ENCODE data around the gene TOPAZ1.

TOPAZ1 gene

DNA sequence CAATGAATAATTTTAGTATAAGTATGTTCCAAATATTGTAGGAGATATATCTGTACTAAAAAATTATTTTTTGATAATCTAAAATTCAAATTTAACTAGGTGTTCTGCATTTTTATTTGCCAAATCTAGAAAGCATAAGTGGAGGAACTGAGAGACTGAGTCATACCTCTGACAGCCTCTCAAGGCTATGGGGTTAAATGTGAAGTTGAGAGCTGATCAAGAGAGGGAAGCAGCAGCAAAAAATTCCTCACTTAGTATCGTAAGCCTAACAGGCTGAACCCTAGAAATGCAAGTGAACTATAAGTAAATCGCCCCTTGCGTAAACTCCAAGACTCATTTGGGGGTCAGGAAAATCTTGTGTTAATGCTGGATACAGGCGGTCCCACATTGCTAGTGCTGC is 12.8 kb upstream of the TOPAZ1 start:
- H3K27me3 ChIP-seq (ENCODE audit: control insufficient read depth, insufficient read depth, low read length), result no peaks in the 10 kb centered on the region
- H3K9ac ChIP-seq (ENCODE audit: low read length), result no peak overlapping the region
- no peak overlapping the region for H3K27ac ChIP-seq (ENCODE audit: low read depth, low read length)
- no peaks in the 10 kb centered on the region for H3K4me1 ChIP-seq (ENCODE audit: control insufficient read depth, insufficient read depth, low read length)
- H3K36me3 ChIP-seq (ENCODE audit: control insufficient read depth, insufficient read depth, low read length), result no peaks in the 10 kb centered on the region
- H3K4me3 ChIP-seq (ENCODE audit: low read length), result no peak overlapping the region

DNA sequence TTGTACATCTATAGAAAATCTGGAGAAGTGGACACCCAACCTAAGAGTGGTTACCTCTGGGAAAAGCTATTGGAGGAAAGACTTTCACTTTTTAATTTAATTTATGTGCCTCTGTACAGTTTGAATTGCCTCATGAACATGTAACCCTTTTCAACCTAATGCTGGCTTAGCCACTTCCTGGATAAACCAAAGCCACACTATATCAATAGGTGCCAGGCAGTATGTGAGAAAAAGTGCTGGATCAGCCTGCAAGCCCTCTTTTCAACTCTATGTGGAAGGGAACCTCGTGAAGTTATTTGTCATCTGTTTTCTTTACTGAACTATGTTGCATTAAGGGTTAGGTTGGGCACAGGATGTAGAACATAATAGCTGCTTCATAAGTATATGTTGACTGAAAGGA is 9.3 kb upstream of the TOPAZ1 start:
- H3K4me3 ChIP-seq (ENCODE audit: low read length), result no peak overlapping the region

DNA sequence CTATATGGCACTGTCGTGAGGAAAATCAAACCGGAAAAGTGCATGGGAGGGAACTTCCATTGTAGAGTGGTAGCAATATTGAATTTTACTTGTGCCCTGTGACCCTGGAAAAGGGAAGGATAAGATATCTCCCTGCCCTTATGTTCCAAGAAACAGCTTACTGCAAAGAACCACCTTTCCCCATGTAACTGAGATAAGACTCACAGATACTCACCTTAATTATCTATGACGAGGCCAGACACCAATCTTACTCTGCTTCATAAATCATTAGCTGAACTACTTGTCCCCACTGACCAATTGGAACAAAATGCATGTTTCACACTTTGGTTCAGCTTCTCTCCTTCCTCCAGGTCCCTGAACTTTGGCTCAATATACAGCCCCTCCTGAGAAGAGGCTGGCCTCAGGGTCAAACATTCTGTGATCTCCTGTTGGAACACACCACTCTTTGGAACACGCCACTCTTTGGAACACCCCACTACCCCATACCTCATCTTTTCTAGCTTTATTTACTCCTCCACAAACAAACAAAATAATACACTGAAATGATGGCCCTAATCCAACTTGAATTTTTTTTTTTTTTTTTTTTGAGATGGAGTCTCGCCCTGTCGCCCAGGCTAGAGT is 6.9 kb upstream of the TOPAZ1 start:
- no peak overlapping the region for H3K9ac ChIP-seq (ENCODE audit: low read length)
- no peak overlapping the region for H3K4me3 ChIP-seq (ENCODE audit: low read length)
- no peaks in the 10 kb centered on the region for H3K4me1 ChIP-seq (ENCODE audit: control insufficient read depth, insufficient read depth, low read length)
- H3K27me3 ChIP-seq (ENCODE audit: control insufficient read depth, insufficient read depth, low read length), result no peaks in the 10 kb centered on the region
- H3K36me3 ChIP-seq (ENCODE audit: control insufficient read depth, insufficient read depth, low read length), result no peaks in the 10 kb centered on the region
- H3K27ac ChIP-seq (ENCODE audit: low read depth, low read length), result no peak overlapping the region

More for the DNA sequence above, 9.3 kb upstream of the TOPAZ1 start:
- H3K36me3 ChIP-seq (ENCODE audit: control insufficient read depth, insufficient read depth, low read length), result no peaks in the 10 kb centered on the region
- no peaks in the 10 kb centered on the region for H3K27me3 ChIP-seq (ENCODE audit: control insufficient read depth, insufficient read depth, low read length)
- no peak overlapping the region for H3K27ac ChIP-seq (ENCODE audit: low read depth, low read length)
- H3K4me1 ChIP-seq (ENCODE audit: control insufficient read depth, insufficient read depth, low read length), result no peaks in the 10 kb centered on the region
- no peak overlapping the region for H3K9ac ChIP-seq (ENCODE audit: low read length)

DNA sequence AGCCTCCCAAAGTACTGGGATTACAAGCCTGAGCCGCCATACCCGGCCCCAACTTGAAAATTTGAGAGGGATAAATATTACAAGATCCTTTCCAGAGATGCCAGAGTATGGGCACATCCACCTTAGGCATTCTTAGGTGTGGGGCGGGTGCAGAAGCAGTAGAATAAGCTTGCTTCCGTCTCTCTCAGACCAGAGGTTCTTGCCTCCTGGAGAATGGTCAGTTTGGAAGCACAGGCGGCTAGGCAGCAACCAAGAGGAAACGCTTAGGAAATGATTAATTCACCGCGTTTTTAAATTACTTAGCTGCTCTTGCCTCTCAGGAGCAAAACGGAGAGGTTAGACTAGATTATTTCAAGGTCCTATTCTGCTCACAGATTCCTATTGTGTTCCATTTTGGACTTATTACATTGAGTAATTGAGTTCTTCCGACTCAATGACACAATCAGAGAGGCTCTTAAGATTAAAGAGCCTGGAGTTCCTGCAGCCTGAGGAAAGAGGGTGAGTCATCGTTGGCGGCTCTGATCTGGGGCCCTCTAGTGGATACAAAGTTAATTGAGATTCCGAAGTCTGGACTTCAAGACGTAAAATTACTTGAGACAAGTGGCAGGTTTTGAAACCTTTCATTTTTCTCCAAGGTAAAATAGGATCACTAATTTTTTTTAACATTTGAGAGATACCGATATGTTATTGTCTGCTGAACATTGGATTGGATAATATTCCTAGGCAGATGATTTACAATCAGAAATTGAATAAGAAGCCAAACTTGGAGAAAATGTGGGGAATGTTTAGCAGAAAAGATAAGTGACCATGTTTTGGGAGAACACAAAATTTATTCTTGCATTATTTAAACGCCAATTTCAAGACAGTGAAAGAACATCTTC is 5.8 kb upstream of the TOPAZ1 start:
- no peak overlapping the region for H3K27ac ChIP-seq (ENCODE audit: low read depth, low read length)

DNA sequence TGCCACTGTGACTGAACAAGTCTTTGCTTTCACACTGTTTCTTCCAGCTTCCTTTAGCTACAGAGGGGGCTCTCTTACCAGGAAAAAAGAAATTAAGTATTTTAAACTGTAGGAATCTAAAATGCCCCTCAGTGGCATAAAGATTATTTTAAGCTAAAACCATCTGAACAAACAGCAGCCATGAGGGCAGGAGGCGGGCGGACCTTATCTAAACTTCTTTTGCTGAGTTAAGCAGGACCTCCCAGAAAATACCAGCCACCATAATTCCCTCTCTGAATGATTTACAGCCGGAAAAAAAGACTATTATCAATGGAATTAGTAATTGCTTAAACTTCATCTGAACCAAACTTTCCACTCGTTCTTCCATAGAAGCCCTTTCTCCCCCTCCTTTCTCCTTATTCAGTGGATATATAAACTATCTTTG is 5.2 kb upstream of the TOPAZ1 start:
- Histone ChIP-seq H3K27ac (ENCODE audit: low read depth, low read length) (no peak overlapping the region), H3K4me3 (ENCODE audit: low read length) (no peak overlapping the region), H3K9ac (ENCODE audit: low read length) (no peak overlapping the region), H3K36me3 (ENCODE audit: control insufficient read depth, insufficient read depth, low read length) (no peaks in the 10 kb centered on the region), H3K4me1 (ENCODE audit: control insufficient read depth, insufficient read depth, low read length) (no peaks in the 10 kb centered on the region), H3K27me3 (ENCODE audit: control insufficient read depth, insufficient read depth, low read length) (no peaks in the 10 kb centered on the region)

More for the DNA sequence above, 5.8 kb upstream of the TOPAZ1 start:
- Histone ChIP-seq H3K9ac (ENCODE audit: low read length) (no peak overlapping the region), H3K27me3 (ENCODE audit: control insufficient read depth, insufficient read depth, low read length) (no peaks in the 10 kb centered on the region), H3K36me3 (ENCODE audit: control insufficient read depth, insufficient read depth, low read length) (no peaks in the 10 kb centered on the region), H3K4me1 (ENCODE audit: control insufficient read depth, insufficient read depth, low read length) (no peaks in the 10 kb centered on the region), H3K4me3 (ENCODE audit: low read length) (no peak overlapping the region)

DNA sequence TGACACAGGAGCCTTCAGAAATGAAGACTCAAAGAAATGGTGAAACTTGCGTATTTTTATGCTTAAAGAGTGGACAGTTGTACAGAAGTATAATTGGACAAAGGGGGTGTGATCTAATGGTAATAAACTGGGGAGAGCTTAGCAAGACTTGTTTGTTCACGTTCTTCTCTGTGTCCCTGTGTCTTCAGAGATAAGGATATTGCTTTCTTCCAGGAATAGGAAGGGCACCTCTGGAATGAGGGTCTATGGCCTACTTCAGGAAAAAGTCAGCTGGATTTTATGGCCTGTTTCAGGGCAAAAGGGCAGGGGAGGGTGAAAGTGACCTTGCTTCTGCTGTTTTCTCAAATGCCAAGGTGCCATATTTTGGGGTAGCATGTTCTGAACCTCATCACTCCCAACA is 4.5 kb upstream of the TOPAZ1 start:
- no peaks in the 10 kb centered on the region for H3K4me1 ChIP-seq (ENCODE audit: control insufficient read depth, insufficient read depth, low read length)
- no peak overlapping the region for H3K4me3 ChIP-seq (ENCODE audit: low read length)
- no peak overlapping the region for H3K27ac ChIP-seq (ENCODE audit: low read depth, low read length)
- no peaks in the 10 kb centered on the region for H3K27me3 ChIP-seq (ENCODE audit: control insufficient read depth, insufficient read depth, low read length)
- H3K9ac ChIP-seq (ENCODE audit: low read length), result no peak overlapping the region
- no peaks in the 10 kb centered on the region for H3K36me3 ChIP-seq (ENCODE audit: control insufficient read depth, insufficient read depth, low read length)

DNA sequence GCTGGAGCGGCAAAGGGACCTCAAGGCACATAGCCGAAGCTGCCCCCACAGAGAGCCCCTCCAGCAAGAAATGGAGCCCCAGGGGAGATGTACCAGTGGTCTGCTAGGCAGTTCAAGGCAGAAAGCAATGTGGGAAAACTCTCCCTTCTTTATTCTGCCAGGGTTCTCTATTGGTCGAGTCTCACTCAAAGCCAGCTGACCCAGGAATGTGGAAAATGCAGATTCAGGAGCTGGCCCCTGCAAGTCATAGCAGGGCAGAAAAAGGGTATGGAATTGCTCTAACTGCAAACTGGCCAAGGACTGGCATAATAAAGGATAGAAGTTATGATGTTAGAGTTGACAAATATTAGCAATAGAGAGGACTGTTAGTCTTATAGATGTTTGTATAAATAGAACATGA is 4.0 kb upstream of the TOPAZ1 start:
- no peaks in the 10 kb centered on the region for H3K27me3 ChIP-seq (ENCODE audit: control insufficient read depth, insufficient read depth, low read length)
- no peaks in the 10 kb centered on the region for H3K4me1 ChIP-seq (ENCODE audit: control insufficient read depth, insufficient read depth, low read length)
- H3K27ac ChIP-seq (ENCODE audit: low read depth, low read length), result no peak overlapping the region
- H3K36me3 ChIP-seq (ENCODE audit: control insufficient read depth, insufficient read depth, low read length), result no peaks in the 10 kb centered on the region
- no peak overlapping the region for H3K4me3 ChIP-seq (ENCODE audit: low read length)
- no peak overlapping the region for H3K9ac ChIP-seq (ENCODE audit: low read length)

DNA sequence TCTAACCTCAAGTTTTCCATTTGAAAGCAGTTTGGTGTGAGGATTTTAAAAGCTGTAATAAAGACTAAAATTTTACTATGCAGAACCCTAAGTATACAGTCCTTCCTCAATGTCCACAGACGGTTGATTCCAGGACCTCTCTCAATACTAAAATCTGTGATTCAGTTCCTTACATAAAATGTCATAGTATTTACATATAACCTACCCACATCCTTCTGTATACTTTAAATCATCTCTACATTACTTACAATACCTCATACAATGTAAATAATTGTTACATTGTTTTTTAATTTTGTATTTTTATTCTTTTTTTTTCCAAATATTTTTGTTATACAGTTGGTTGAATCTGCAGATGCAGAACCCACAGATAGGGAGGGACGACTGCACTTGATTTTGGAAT is 2.8 kb upstream of the TOPAZ1 start:
- Histone ChIP-seq H3K36me3 (ENCODE audit: control insufficient read depth, insufficient read depth, low read length) (no peaks in the 10 kb centered on the region), H3K27ac (ENCODE audit: low read depth, low read length) (no peak overlapping the region), H3K27me3 (ENCODE audit: control insufficient read depth, insufficient read depth, low read length) (no peaks in the 10 kb centered on the region), H3K9ac (ENCODE audit: low read length) (no peak overlapping the region), H3K4me1 (ENCODE audit: control insufficient read depth, insufficient read depth, low read length) (no peaks in the 10 kb centered on the region), H3K4me3 (ENCODE audit: low read length) (no peak overlapping the region)

DNA sequence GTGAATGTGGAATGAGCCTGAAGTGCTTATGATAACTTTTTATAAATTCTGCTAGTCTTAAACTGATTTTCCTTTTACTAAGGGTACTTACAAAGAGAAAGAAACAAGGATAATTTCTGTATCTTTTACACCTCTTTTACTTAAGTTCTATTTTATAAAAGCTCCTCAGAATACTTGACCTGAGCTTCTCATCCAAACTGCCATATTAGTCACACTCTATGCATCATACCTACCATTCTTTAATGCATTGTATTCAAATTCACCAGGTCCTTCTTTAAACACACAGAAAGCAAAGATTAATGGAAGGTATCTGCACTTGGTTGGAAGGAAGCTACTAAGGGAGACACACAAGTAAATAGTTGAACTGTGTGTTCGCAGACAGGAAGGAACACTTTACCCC is 1.6 kb upstream of the TOPAZ1 start:
- Histone ChIP-seq H3K27me3 (ENCODE audit: control insufficient read depth, insufficient read depth, low read length) (no peaks in the 10 kb centered on the region), H3K27ac (ENCODE audit: low read depth, low read length) (no peak overlapping the region), H3K4me1 (ENCODE audit: control insufficient read depth, insufficient read depth, low read length) (no peaks in the 10 kb centered on the region), H3K9ac (ENCODE audit: low read length) (no peak overlapping the region), H3K36me3 (ENCODE audit: control insufficient read depth, insufficient read depth, low read length) (no peaks in the 10 kb centered on the region), H3K4me3 (ENCODE audit: low read length) (no peak overlapping the region)

DNA sequence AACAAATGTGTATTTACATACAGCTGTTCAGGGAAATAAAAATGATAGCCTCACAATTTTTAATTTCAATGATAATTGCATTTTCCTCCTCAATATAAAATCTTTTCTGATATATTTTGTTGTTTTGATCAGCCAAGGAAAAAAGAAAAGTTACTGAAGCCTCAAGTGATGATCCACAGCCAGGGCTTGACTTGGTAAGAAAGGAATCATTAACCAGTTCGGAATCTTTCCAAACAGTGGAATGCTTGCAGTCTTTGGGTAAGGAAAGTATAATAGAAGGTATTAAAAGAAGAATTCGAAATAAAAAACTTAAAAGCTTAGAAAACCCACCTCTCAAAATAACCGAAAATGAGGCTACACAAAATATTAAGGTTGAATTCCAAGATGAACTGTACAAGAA is 1.0 kb downstream of the TOPAZ1 start:
- Histone ChIP-seq H3K27ac (ENCODE audit: low read depth, low read length) (no peak overlapping the region), H3K27me3 (ENCODE audit: control insufficient read depth, insufficient read depth, low read length) (no peaks in the 10 kb centered on the region)

DNA sequence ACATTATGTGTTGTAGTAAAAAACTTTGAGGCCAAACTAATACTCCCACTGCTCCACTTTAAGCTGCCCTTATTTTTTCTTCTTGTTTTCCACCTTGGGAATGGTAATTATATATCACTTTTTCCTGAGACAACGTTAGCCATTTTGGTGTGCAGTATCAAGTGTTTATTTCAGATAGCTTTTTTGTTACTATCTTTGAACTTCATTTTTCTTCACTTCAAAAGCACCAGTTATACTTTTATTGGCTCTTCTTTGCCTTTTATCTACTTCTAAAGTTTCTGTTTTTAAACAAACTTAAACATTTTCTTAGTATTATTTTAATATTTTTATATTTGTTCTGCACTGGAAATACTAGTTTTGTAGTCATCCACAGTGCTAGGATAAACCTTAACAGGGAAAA is 6.5 kb downstream of the TOPAZ1 start:
- Histone ChIP-seq H3K4me3 (ENCODE audit: low read length) (no peak overlapping the region), H3K27ac (ENCODE audit: low read depth, low read length) (no peak overlapping the region), H3K36me3 (ENCODE audit: control insufficient read depth, insufficient read depth, low read length) (no peaks in the 10 kb centered on the region), H3K4me1 (ENCODE audit: control insufficient read depth, insufficient read depth, low read length) (no peaks in the 10 kb centered on the region), H3K27me3 (ENCODE audit: control insufficient read depth, insufficient read depth, low read length) (no peaks in the 10 kb centered on the region), H3K9ac (ENCODE audit: low read length) (no peak overlapping the region)

More for the DNA sequence above, 1.0 kb downstream of the TOPAZ1 start:
- H3K4me3 ChIP-seq (ENCODE audit: low read length), result no peak overlapping the region
- no peaks in the 10 kb centered on the region for H3K4me1 ChIP-seq (ENCODE audit: control insufficient read depth, insufficient read depth, low read length)
- no peak overlapping the region for H3K9ac ChIP-seq (ENCODE audit: low read length)
- no peaks in the 10 kb centered on the region for H3K36me3 ChIP-seq (ENCODE audit: control insufficient read depth, insufficient read depth, low read length)

DNA sequence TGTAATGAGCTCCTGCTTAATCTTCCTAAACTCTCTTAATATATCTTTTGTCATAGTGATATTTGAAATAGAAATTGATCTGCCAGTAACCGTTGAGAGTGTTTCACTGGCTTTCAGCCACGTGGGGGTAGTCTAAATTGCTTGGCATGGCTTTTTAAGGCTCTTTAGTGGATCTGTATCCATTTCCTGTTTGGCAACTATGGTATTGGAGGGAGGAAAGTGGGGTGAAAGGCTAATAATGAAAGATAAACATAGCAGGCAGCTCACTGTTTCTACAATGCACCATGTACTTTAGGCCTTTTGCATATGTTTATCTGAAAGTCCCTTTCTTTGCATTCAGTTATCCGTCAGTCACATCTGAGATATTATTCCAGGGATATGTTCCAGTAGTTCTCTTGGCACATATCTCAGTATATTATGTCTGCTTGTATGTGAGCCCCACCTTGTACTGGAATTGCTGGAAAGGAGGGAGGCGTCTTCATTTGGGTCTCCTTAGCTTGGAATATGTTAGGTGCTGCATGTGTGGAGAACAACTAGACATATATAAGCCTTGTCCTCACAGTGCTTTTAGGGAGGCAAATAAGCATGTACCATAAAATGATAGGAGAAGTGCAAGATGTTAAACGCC is 10.8 kb downstream of the TOPAZ1 start:
- Histone ChIP-seq H3K4me3 (ENCODE audit: low read length) (no peak overlapping the region), H3K36me3 (ENCODE audit: control insufficient read depth, insufficient read depth, low read length) (no peaks in the 10 kb centered on the region), H3K27me3 (ENCODE audit: control insufficient read depth, insufficient read depth, low read length) (no peaks in the 10 kb centered on the region), H3K27ac (ENCODE audit: low read depth, low read length) (no peak overlapping the region), H3K9ac (ENCODE audit: low read length) (no peak overlapping the region), H3K4me1 (ENCODE audit: control insufficient read depth, insufficient read depth, low read length) (no peaks in the 10 kb centered on the region)
